GM23338 (cell line): ENCODE data around the gene ARMC8.

ENCODE experiments used
- CREB1 ChIP-seq: fragments of 250-450 bp; sonication (Bioruptor Pico); IDR thresholded peaks from 2 replicates; pipeline ENCODE4 v1.5.0; 2020; ENCODE audit warnings: low read depth, mild to moderate bottlenecking, moderate library complexity
- EZH2 ChIP-seq: fragments of 200-600 bp; sonication (generic); IDR thresholded peaks from one replicate; pipeline ENCODE4 v1.8.0; 2017; ENCODE audit warnings: antibody characterized with exemption, mild to moderate bottlenecking, low read depth; ENCODE audit not compliant: unreplicated experiment
- EZH2phosphoT487 ChIP-seq: fragments of 200-600 bp; sonication (generic); IDR thresholded peaks from one replicate; pipeline ENCODE4 v1.8.1; 2018; ENCODE audit warnings: antibody characterized with exemption; ENCODE audit not compliant: unreplicated experiment
- JUNB ChIP-seq: IDR thresholded peaks from one replicate; pipeline ENCODE4 v1.6.1; 2016; ENCODE audit warnings: antibody characterized with exemption; ENCODE audit not compliant: unreplicated experiment
- POLR2AphosphoS5 ChIP-seq: IDR thresholded peaks from 2 replicates; pipeline ENCODE4 v1.6.1; 2016; ENCODE audit warnings: antibody characterized with exemption, low read depth
- STAT1 ChIP-seq: IDR thresholded peaks from one replicate; pipeline ENCODE4 v1.6.1; 2016; ENCODE audit warnings: antibody characterized with exemption; ENCODE audit not compliant: unreplicated experiment
- ZNF331 ChIP-seq: fragments of 250-450 bp; sonication (Bioruptor Pico); IDR thresholded peaks from 2 replicates; pipeline ENCODE4 v1.5.0; 2020; ENCODE audit warnings: low read depth, mild to moderate bottlenecking, moderate library complexity
- TF ChIP-seq, protein P1 (sequence below), 2 experiments: fragments of 200-600 bp in 1 of 2; sonication (generic) in 1 of 2; conservative IDR thresholded peaks; 2 replicates each; pipeline versions ENCODE4 v1.5.1 to v1.6.1; 2016 to 2017; ENCODE audit warnings: antibody characterized with exemption in 2 of 2, low read depth in 2 of 2, mild to moderate bottlenecking in 2 of 2, moderate library complexity in 1 of 2
- TF ChIP-seq, protein P2 (sequence below): IDR thresholded peaks from one replicate; pipeline ENCODE4 v1.6.1; 2018; ENCODE audit warnings: antibody characterized with exemption; ENCODE audit not compliant: unreplicated experiment
- TF ChIP-seq, protein P3 (sequence below): fragments of 250-450 bp; sonication (Bioruptor Pico); IDR thresholded peaks from 2 replicates; pipeline ENCODE4 v1.5.0; 2020; ENCODE audit warnings: mild to moderate bottlenecking, moderate library complexity
- TF ChIP-seq, protein P4 (sequence below): IDR thresholded peaks from 2 replicates; pipeline ENCODE4 v1.6.1; 2016; ENCODE audit warnings: antibody characterized with exemption

DNA sequence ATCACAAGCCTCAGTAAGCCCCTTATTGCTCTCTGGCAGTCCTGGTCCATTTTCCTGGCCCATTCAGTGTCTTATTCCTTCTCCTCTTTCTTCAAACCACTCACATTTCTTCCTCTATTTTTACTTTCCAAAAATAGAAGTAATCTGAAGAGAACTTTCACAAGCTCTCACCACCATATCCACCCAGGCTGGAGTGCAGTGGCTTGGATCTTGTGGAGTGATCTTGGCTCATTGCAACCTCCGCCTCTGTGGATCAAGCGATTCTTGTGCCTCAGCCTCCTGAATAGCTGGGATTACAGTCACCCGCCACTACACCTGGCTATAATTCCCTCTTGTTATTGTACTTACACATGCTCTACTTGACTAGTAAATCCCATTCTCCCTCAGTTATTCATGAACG, 16.8 kb downstream of the ARMC8 start:
- no peak for TF ChIP-seq POLR2AphosphoS5
- TF ChIP-seq CREB1, result no peak
- no peak for TF ChIP-seq EZH2phosphoT487
- TF ChIP-seq, protein P1, sequence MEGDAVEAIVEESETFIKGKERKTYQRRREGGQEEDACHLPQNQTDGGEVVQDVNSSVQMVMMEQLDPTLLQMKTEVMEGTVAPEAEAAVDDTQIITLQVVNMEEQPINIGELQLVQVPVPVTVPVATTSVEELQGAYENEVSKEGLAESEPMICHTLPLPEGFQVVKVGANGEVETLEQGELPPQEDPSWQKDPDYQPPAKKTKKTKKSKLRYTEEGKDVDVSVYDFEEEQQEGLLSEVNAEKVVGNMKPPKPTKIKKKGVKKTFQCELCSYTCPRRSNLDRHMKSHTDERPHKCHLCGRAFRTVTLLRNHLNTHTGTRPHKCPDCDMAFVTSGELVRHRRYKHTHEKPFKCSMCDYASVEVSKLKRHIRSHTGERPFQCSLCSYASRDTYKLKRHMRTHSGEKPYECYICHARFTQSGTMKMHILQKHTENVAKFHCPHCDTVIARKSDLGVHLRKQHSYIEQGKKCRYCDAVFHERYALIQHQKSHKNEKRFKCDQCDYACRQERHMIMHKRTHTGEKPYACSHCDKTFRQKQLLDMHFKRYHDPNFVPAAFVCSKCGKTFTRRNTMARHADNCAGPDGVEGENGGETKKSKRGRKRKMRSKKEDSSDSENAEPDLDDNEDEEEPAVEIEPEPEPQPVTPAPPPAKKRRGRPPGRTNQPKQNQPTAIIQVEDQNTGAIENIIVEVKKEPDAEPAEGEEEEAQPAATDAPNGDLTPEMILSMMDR (conservative IDR thresholded peaks at IDR 0.05; ENCODE audit: low read depth in 2 of 2), result no peak
- TF ChIP-seq ZNF331, result no peak
- no peak for TF ChIP-seq EZH2
- TF ChIP-seq, protein P2, sequence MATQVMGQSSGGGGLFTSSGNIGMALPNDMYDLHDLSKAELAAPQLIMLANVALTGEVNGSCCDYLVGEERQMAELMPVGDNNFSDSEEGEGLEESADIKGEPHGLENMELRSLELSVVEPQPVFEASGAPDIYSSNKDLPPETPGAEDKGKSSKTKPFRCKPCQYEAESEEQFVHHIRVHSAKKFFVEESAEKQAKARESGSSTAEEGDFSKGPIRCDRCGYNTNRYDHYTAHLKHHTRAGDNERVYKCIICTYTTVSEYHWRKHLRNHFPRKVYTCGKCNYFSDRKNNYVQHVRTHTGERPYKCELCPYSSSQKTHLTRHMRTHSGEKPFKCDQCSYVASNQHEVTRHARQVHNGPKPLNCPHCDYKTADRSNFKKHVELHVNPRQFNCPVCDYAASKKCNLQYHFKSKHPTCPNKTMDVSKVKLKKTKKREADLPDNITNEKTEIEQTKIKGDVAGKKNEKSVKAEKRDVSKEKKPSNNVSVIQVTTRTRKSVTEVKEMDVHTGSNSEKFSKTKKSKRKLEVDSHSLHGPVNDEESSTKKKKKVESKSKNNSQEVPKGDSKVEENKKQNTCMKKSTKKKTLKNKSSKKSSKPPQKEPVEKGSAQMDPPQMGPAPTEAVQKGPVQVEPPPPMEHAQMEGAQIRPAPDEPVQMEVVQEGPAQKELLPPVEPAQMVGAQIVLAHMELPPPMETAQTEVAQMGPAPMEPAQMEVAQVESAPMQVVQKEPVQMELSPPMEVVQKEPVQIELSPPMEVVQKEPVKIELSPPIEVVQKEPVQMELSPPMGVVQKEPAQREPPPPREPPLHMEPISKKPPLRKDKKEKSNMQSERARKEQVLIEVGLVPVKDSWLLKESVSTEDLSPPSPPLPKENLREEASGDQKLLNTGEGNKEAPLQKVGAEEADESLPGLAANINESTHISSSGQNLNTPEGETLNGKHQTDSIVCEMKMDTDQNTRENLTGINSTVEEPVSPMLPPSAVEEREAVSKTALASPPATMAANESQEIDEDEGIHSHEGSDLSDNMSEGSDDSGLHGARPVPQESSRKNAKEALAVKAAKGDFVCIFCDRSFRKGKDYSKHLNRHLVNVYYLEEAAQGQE, result no peak
- TF ChIP-seq STAT1, result no peak
- TF ChIP-seq JUNB, result no peak
- TF ChIP-seq, protein P3, sequence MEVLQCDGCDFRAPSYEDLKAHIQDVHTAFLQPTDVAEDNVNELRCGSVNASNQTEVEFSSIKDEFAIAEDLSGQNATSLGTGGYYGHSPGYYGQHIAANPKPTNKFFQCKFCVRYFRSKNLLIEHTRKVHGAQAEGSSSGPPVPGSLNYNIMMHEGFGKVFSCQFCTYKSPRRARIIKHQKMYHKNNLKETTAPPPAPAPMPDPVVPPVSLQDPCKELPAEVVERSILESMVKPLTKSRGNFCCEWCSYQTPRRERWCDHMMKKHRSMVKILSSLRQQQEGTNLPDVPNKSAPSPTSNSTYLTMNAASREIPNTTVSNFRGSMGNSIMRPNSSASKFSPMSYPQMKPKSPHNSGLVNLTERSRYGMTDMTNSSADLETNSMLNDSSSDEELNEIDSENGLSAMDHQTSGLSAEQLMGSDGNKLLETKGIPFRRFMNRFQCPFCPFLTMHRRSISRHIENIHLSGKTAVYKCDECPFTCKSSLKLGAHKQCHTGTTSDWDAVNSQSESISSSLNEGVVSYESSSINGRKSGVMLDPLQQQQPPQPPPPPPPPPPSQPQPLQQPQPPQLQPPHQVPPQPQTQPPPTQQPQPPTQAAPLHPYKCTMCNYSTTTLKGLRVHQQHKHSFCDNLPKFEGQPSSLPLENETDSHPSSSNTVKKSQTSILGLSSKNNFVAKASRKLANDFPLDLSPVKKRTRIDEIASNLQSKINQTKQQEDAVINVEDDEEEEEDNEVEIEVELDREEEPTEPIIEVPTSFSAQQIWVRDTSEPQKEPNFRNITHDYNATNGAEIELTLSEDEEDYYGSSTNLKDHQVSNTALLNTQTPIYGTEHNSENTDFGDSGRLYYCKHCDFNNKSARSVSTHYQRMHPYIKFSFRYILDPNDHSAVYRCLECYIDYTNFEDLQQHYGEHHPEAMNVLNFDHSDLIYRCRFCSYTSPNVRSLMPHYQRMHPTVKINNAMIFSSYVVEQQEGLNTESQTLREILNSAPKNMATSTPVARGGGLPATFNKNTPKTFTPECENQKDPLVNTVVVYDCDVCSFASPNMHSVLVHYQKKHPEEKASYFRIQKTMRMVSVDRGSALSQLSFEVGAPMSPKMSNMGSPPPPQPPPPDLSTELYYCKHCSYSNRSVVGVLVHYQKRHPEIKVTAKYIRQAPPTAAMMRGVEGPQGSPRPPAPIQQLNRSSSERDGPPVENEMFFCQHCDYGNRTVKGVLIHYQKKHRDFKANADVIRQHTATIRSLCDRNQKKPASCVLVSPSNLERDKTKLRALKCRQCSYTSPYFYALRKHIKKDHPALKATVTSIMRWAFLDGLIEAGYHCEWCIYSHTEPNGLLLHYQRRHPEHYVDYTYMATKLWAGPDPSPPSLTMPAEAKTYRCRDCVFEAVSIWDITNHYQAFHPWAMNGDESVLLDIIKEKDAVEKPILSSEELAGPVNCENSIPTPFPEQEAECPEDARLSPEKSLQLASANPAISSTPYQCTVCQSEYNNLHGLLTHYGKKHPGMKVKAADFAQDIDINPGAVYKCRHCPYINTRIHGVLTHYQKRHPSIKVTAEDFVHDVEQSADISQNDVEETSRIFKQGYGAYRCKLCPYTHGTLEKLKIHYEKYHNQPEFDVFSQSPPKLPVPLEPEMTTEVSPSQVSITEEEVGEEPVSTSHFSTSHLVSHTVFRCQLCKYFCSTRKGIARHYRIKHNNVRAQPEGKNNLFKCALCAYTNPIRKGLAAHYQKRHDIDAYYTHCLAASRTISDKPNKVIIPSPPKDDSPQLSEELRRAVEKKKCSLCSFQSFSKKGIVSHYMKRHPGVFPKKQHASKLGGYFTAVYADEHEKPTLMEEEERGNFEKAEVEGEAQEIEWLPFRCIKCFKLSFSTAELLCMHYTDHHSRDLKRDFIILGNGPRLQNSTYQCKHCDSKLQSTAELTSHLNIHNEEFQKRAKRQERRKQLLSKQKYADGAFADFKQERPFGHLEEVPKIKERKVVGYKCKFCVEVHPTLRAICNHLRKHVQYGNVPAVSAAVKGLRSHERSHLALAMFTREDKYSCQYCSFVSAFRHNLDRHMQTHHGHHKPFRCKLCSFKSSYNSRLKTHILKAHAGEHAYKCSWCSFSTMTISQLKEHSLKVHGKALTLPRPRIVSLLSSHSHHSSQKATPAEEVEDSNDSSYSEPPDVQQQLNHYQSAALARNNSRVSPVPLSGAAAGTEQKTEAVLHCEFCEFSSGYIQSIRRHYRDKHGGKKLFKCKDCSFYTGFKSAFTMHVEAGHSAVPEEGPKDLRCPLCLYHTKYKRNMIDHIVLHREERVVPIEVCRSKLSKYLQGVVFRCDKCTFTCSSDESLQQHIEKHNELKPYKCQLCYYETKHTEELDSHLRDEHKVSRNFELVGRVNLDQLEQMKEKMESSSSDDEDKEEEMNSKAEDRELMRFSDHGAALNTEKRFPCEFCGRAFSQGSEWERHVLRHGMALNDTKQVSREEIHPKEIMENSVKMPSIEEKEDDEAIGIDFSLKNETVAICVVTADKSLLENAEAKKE (CRISPR knock-in tag), result no peak
- TF ChIP-seq, protein P4, sequence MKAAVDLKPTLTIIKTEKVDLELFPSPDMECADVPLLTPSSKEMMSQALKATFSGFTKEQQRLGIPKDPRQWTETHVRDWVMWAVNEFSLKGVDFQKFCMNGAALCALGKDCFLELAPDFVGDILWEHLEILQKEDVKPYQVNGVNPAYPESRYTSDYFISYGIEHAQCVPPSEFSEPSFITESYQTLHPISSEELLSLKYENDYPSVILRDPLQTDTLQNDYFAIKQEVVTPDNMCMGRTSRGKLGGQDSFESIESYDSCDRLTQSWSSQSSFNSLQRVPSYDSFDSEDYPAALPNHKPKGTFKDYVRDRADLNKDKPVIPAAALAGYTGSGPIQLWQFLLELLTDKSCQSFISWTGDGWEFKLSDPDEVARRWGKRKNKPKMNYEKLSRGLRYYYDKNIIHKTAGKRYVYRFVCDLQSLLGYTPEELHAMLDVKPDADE, result no peak
